CD4-positive, alpha-beta T cell (primary cell): ENCODE results near the gene ZNF25. TPM values are rescaled to one million over a fixed set of nuclear protein-coding genes. Genes with fewer than 3 reads are reported as not detected.

Source experiments
- ATAC-seq: fragments of 200-7000 bp; cut with Tn5 transposase; one replicate; pipeline ENCODE4 v1.10.0; 2022; ENCODE audit warnings: mild to moderate bottlenecking; ENCODE audit not compliant: poor library complexity
- CTCF ChIA-PET: fragments of 350-600 bp; sonication (Branson Sonifier 250); formaldehyde crosslinking; loops from one replicate; lab custom pipeline; 2021; ENCODE audit warnings: antibody characterized with exemption, inconsistent platforms; lab: Charles Lee
- POLR2A ChIA-PET: fragments of 350-600 bp; sonication (Branson Sonifier 250); formaldehyde crosslinking; loops from one replicate; lab custom pipeline; 2021; ENCODE audit warnings: antibody characterized with exemption, inconsistent platforms; lab: Charles Lee
- DNase-seq, 14 experiments: peaks; one replicate each; pipeline ENCODE4 v3.0.0-alpha.2; 2013 to 2020; ENCODE audit warnings: mixed read lengths in 2 of 14
- H3K27ac ChIP-seq, 2 donors: one replicate each; pipeline versions ENCODE4 v1.5.1 to v1.7.0; 2013; ENCODE audit warnings: low read length in 2 of 2, low read depth in 1 of 2, mild to moderate bottlenecking in 1 of 2
- H3K27me3 ChIP-seq, 2 experiments: 1 replicate in 1 of 2; 2 replicates in 1 of 2; pipeline versions ENCODE4 v1.6.1 to v1.7.0; 2013; ENCODE audit warnings: low read length in 2 of 2, control low read depth in 1 of 2, mild to moderate bottlenecking in 1 of 2, moderate library complexity in 1 of 2; ENCODE audit not compliant: insufficient read depth in 2 of 2, control insufficient read depth in 1 of 2
- H3K36me3 ChIP-seq: one replicate; pipeline ENCODE4 v1.6.1; 2013; ENCODE audit warnings: low read length, control low read depth; ENCODE audit not compliant: insufficient read depth
- H3K4me1 ChIP-seq: one replicate; pipeline ENCODE4 v1.6.1; 2013; ENCODE audit warnings: low read length, control low read depth; ENCODE audit not compliant: insufficient read depth
- H3K4me3 ChIP-seq: one replicate; pipeline ENCODE4 v1.5.1; 2013; ENCODE audit warnings: mild to moderate bottlenecking, low read length, moderate library complexity
- H3K9me3 ChIP-seq, 2 experiments: 1 replicate in 1 of 2; 2 replicates in 1 of 2; pipeline versions ENCODE4 v1.6.1 to v1.7.0; 2013; ENCODE audit warnings: low read length in 2 of 2, mild to moderate bottlenecking in 2 of 2, control low read depth in 1 of 2, moderate library complexity in 1 of 2; ENCODE audit not compliant: control insufficient read depth in 1 of 2, insufficient read depth in 1 of 2
- H3K27ac Mint-ChIP-seq: one replicate; pipeline ENCODE4 v1.8.0; 2020; ENCODE audit warnings: mixed read lengths
- H3K27me3 Mint-ChIP-seq: one replicate; pipeline ENCODE4 v1.8.0; 2021; ENCODE audit warnings: mixed read lengths
- H3K36me3 Mint-ChIP-seq: one replicate; pipeline ENCODE4 v1.8.0; 2021; ENCODE audit warnings: low read depth, mixed read lengths
- H3K4me1 Mint-ChIP-seq: one replicate; pipeline ENCODE4 v1.8.0; 2021; ENCODE audit warnings: low read depth, mixed read lengths
- H3K4me3 Mint-ChIP-seq: one replicate; pipeline ENCODE4 v1.8.0; 2020; ENCODE audit warnings: mild to moderate bottlenecking, mixed read lengths
- H3K9me3 Mint-ChIP-seq: one replicate; pipeline ENCODE4 v1.8.0; 2020; ENCODE audit warnings: mixed read lengths
- intact Hi-C, 2 experiments: fragments of 100-400 bp; cut with DNase I in 1 of 2; cut with micrococcal nuclease in 1 of 2; formaldehyde crosslinking; loops; one replicate each; pipeline versions ENCODE4 v1.15.1 to v1.9.0; 2023 to 2025; cut with DNase I, micrococcal nuclease
- total RNA-seq, 174 experiments: library from RNA in 2 of 174; stranded (reverse) in 2 of 174; gene quantifications; one replicate each; pipeline ENCODE4 v1.2.3 and lab custom pipeline; 2021 to 2026
- TF ChIP-seq, protein P1 (sequence below): fragments of 200-600 bp; IDR thresholded peaks from one replicate; pipeline ENCODE4 v1.8.0; 2022; ENCODE audit warnings: antibody characterized with exemption, mild to moderate bottlenecking

The ZNF25 gene
- total RNA-seq, 2 experiments from 2014 or later = 4.6 to 5.4 TPM

DNA sequence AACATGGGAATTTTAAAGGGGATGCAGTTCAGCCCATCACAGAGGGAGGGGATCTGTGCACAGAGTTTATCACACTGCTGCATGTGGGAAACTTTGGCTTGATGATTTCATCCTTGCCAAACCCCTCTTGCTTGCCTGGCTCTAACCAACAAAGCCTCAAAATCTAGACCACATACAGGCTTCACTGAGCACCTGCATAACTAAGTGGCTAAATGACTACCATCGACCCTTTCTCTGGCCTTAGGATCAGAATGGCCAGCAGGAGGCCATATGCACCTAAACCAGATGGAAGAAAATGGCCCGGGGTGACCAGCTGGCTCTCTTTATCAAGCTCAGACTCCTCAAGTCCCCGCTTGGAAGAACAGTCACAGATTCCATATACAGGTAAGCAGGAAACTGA, 15.6 kb upstream of the ZNF25 start:
- Mint-ChIP-seq H3K27me3 (no peaks in the 10 kb centered on the region), H3K9me3 (peaks cover 2% of the 10 kb centered on the region), H3K27ac (no peak overlapping the region), H3K36me3 (no peaks in the 10 kb centered on the region), H3K4me3 (no peak overlapping the region), H3K4me1 (no peaks in the 10 kb centered on the region)
- TF ChIP-seq, protein P1, sequence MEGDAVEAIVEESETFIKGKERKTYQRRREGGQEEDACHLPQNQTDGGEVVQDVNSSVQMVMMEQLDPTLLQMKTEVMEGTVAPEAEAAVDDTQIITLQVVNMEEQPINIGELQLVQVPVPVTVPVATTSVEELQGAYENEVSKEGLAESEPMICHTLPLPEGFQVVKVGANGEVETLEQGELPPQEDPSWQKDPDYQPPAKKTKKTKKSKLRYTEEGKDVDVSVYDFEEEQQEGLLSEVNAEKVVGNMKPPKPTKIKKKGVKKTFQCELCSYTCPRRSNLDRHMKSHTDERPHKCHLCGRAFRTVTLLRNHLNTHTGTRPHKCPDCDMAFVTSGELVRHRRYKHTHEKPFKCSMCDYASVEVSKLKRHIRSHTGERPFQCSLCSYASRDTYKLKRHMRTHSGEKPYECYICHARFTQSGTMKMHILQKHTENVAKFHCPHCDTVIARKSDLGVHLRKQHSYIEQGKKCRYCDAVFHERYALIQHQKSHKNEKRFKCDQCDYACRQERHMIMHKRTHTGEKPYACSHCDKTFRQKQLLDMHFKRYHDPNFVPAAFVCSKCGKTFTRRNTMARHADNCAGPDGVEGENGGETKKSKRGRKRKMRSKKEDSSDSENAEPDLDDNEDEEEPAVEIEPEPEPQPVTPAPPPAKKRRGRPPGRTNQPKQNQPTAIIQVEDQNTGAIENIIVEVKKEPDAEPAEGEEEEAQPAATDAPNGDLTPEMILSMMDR = no peak
- H3K4me3 ChIP-seq = no peak overlapping the region
- H3K9me3 ChIP-seq = no peaks in the 10 kb centered on the region
- no peaks in the 10 kb centered on the region for H3K36me3 ChIP-seq
- DNase-seq (no peak), ATAC-seq (no peak)
- no peaks in the 10 kb centered on the region for H3K4me1 ChIP-seq
- peaks cover 0 to 7% of the 10 kb centered on the region in 2 experiments for H3K27me3 ChIP-seq
- CTCF ChIA-PET = no interaction called here
- no peak overlapping the region for H3K27ac ChIP-seq
- POLR2A ChIA-PET = no interaction called here
- intact Hi-C loops = no loop called here

DNA sequence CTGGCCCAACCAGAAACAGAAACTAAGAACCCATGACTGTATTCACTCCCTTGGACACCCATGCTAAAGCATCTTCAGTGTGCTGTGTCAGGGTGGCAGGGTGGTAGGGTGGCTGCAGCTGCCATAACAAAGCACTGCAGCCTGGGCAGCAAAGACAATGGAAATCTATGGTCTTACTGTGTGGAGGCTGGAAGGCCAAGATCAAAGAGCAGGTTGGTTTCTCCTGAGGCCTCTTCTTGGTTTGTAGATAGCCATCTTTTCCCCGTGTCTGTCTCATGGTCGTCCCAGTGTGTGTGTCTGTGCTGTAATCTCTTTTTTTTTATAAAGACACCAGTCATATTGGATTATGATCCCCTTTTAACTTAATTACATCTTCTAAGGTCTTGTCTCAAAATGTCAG, 15.2 kb upstream of the ZNF25 start:
- H3K4me3 ChIP-seq = no peak overlapping the region
- no peaks in the 10 kb centered on the region for H3K4me1 Mint-ChIP-seq
- no peaks in the 10 kb centered on the region for H3K9me3 ChIP-seq
- H3K4me1 ChIP-seq = no peaks in the 10 kb centered on the region
- H3K36me3 Mint-ChIP-seq = no peaks in the 10 kb centered on the region
- CTCF ChIA-PET = no interaction called here
- POLR2A ChIA-PET = no interaction called here
- H3K27me3 Mint-ChIP-seq = no peaks in the 10 kb centered on the region
- peaks cover 0 to 7% of the 10 kb centered on the region in 2 experiments for H3K27me3 ChIP-seq
- ATAC-seq (no peak), DNase-seq (no peak)
- H3K27ac ChIP-seq = no peak overlapping the region
- peaks cover 2% of the 10 kb centered on the region for H3K9me3 Mint-ChIP-seq
- no peak overlapping the region for H3K4me3 Mint-ChIP-seq
- no peak overlapping the region for H3K27ac Mint-ChIP-seq
- TF ChIP-seq, protein P1 = no peak
- intact Hi-C loops = no loop called here
- no peaks in the 10 kb centered on the region for H3K36me3 ChIP-seq

DNA sequence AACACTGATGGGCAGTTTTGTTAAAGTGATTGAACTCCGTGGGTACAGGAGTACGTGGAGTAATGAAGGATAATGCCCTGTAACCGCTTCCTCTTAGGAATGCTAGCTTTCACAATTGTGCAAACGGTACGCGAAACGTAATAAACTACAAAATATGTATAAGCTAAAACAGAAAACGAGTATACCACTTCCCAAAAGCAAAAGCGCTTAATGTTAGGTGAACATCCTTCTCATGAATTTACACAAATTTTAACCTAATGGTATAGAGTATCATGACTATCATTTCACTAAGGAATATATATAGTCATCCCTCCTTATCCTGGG, 395 bp upstream of the ZNF25 start:
- H3K27me3 Mint-ChIP-seq = no peaks in the 10 kb centered on the region
- Histone ChIP-seq H3K27me3 (no peaks in the 10 kb centered on the region), H3K4me3 (peak overlapping the region; percentile 73), H3K27ac (peak overlapping the region; percentile 61 to 89), H3K36me3 (no peaks in the 10 kb centered on the region), H3K4me1 (peaks cover 12% of the 10 kb centered on the region), H3K9me3 (no peaks in the 10 kb centered on the region)
- TF ChIP-seq, protein P1 = no peak
- peak overlapping the region; percentile 96 for H3K27ac Mint-ChIP-seq
- no peak for ATAC-seq
- DNase-seq = no peak
- CTCF ChIA-PET = interaction anchor here (0.6 to 2.7 kb wide), 14 partner anchors 8 to 425 kb away, joined by 3 to 31 read pairs (median 4); partner anchors contain the start of genes ZNF248, ZNF33A and ZNF37A
- H3K4me1 Mint-ChIP-seq = peaks cover 36% of the 10 kb centered on the region
- no peaks in the 10 kb centered on the region for H3K9me3 Mint-ChIP-seq
- POLR2A ChIA-PET = interaction anchor here (0.7 to 2.8 kb wide), 10 partner anchors 16 to 426 kb away, joined by 3 to 58 read pairs (median 4); partner anchors contain the start of genes ZNF33A and ZNF37A
- intact Hi-C loops = loop anchor here (1.0 to 10.0 kb wide), 7 partner anchors 33 to 428 kb away; partner anchors contain the start of genes ZNF248 (in 2 of the 2), ZNF37A (in 2 of the 2) and ZNF33A (in 1 of the 2)
- peaks cover 24% of the 10 kb centered on the region for H3K36me3 Mint-ChIP-seq
- H3K4me3 Mint-ChIP-seq = peak overlapping the region; percentile 93
